HepG2 (cell line): ENCODE measurements around the gene KRT82.

Experiments used
- CTCF ChIP-seq: sonication (generic); formaldehyde crosslinking; IDR thresholded peaks from 2 replicates; pipeline ENCODE4 v1.5.0; 2020; ENCODE audit warnings: mild to moderate bottlenecking, missing genetic modification reagents, moderate library complexity
- RARG ChIP-seq: sonication (generic); formaldehyde crosslinking; IDR thresholded peaks from 2 replicates; pipeline ENCODE4 v1.4.0; 2020; ENCODE audit warnings: low read depth, mild to moderate bottlenecking, missing genetic modification reagents
- SETDB1 ChIP-seq: sonication (generic); formaldehyde crosslinking; IDR thresholded peaks from 2 replicates; pipeline ENCODE4 v1.5.1; 2020; ENCODE audit warnings: missing genetic modification reagents, mild to moderate bottlenecking, borderline replicate concordance
- TFAP4 ChIP-seq: sonication (generic); IDR thresholded peaks from 2 replicates; pipeline ENCODE4 v1.6.1; 2016; ENCODE audit warnings: low read depth, borderline replicate concordance
- ZNF530 ChIP-seq: sonication (generic); formaldehyde crosslinking; IDR thresholded peaks from 2 replicates; pipeline ENCODE4 v1.5.0; 2020; ENCODE audit warnings: low read depth, mild to moderate bottlenecking, missing genetic modification reagents
- TF ChIP-seq, protein P1 (sequence below): sonication (generic); formaldehyde crosslinking; IDR thresholded peaks from 2 replicates; pipeline ENCODE4 v1.4.0; 2020; ENCODE audit warnings: missing genetic modification reagents

- no peak for TF ChIP-seq TFAP4
- no peak for TF ChIP-seq RARG (CRISPR knock-in tag)
- no peak for TF ChIP-seq ZNF530 (CRISPR knock-in tag)
- TF ChIP-seq, protein P1, sequence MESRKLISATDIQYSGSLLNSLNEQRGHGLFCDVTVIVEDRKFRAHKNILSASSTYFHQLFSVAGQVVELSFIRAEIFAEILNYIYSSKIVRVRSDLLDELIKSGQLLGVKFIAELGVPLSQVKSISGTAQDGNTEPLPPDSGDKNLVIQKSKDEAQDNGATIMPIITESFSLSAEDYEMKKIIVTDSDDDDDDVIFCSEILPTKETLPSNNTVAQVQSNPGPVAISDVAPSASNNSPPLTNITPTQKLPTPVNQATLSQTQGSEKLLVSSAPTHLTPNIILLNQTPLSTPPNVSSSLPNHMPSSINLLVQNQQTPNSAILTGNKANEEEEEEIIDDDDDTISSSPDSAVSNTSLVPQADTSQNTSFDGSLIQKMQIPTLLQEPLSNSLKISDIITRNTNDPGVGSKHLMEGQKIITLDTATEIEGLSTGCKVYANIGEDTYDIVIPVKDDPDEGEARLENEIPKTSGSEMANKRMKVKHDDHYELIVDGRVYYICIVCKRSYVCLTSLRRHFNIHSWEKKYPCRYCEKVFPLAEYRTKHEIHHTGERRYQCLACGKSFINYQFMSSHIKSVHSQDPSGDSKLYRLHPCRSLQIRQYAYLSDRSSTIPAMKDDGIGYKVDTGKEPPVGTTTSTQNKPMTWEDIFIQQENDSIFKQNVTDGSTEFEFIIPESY (CRISPR knock-in tag): no peak
- TF ChIP-seq CTCF: no peak
- no peak for TF ChIP-seq SETDB1
These were observed 22.8 kb downstream of the KRT82 start for GRCh38 chr12:52383331-52383730.
